Peyer's patch (tissue), 4 donors: ENCODE measurements around the gene DOCK10. TPM values are rescaled to one million over a fixed set of nuclear protein-coding genes. Genes with fewer than 3 reads are reported as not detected.

ENCODE experiments used
- DNase-seq, 3 donors: peaks; one replicate each; pipeline ENCODE4 v3.0.0-alpha.2; 2017 to 2019
- H3K27ac ChIP-seq, 4 donors: fragments of 200-600 bp; sonication (generic); one replicate each; pipeline ENCODE4 v1.5.1; 2016 to 2019
- H3K27me3 ChIP-seq, 2 donors: fragments of 200-600 bp; sonication (generic); one replicate each; pipeline ENCODE4 v1.5.1; 2019
- H3K36me3 ChIP-seq, 3 donors: fragments of 200-600 bp; sonication (generic); one replicate each; pipeline ENCODE4 v1.5.1; 2016 to 2019
- H3K4me1 ChIP-seq, 4 donors: fragments of 200-600 bp; sonication (generic); one replicate each; pipeline ENCODE4 v1.5.1; 2016 to 2019
- H3K4me3 ChIP-seq, 4 donors: fragments of 200-600 bp; sonication (generic); 1 replicate in 3 of 4; 2 replicates in 1 of 4; pipeline ENCODE4 v1.5.1; 2016 to 2019; ENCODE audit warnings: mild to moderate bottlenecking in 1 of 4
- H3K9me3 ChIP-seq, 4 donors: fragments of 200-600 bp; sonication (generic); one replicate each; pipeline ENCODE4 v1.5.1; 2016 to 2019; ENCODE audit warnings: mild to moderate bottlenecking in 1 of 4
- POLR2A ChIP-seq, 2 donors: fragments of 450-650 bp; IDR thresholded peaks; one replicate each; pipeline ENCODE4 v1.5.1; 2017; ENCODE audit warnings: antibody characterized with exemption in 2 of 2, mild to moderate bottlenecking in 2 of 2, moderate library complexity in 2 of 2
- total RNA-seq, 4 donors: library from RNA; depleted of rRNA; stranded (reverse); fragments of >200 nt; gene quantifications; one replicate each; pipeline ENCODE4 v1.1.0, GENCODE V29; 2016
- TF ChIP-seq, protein P1 (sequence below), 6 experiments: fragments of 450-650 bp in 4 of 6; fragments of 200-600 bp in 2 of 6; sonication (generic) in 1 of 6; IDR thresholded peaks; one replicate each; pipeline ENCODE4 v1.5.1; 2017 to 2019; ENCODE audit warnings: antibody characterized with exemption in 6 of 6, mild to moderate bottlenecking in 3 of 6, moderate library complexity in 1 of 6

DOCK10 gene
- total RNA-seq, 4 donors from 2014 or later: 14.6 to 97.4 (median 23.5) TPM

DNA sequence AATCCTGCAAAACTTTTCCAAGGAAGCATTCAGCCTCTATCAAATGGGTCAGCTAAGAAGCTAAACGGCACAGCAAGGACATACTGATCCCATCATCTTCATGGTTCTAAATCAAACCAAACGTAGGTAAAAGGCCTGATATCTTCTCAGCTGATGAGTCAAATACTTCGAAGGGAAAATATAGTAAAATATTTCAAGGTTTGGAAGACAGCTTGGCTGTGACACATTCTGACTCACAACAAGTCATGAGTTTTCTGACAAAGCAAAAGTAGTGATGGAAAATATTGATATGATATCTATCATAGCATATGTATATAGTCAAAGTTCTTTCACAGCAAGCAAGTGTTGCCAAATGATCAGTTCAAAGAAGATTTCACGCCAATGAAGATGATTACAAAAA, 31.5 kb downstream of the DOCK10 start:
- TF ChIP-seq POLR2A (IDR thresholded peaks at IDR 0.05): no peak
- TF ChIP-seq, protein P1, sequence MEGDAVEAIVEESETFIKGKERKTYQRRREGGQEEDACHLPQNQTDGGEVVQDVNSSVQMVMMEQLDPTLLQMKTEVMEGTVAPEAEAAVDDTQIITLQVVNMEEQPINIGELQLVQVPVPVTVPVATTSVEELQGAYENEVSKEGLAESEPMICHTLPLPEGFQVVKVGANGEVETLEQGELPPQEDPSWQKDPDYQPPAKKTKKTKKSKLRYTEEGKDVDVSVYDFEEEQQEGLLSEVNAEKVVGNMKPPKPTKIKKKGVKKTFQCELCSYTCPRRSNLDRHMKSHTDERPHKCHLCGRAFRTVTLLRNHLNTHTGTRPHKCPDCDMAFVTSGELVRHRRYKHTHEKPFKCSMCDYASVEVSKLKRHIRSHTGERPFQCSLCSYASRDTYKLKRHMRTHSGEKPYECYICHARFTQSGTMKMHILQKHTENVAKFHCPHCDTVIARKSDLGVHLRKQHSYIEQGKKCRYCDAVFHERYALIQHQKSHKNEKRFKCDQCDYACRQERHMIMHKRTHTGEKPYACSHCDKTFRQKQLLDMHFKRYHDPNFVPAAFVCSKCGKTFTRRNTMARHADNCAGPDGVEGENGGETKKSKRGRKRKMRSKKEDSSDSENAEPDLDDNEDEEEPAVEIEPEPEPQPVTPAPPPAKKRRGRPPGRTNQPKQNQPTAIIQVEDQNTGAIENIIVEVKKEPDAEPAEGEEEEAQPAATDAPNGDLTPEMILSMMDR (IDR thresholded peaks at IDR 0.05): no peak
- no peaks in the 10 kb centered on the region for H3K4me1 ChIP-seq

GRCh38 chr2:225009768-225010167, 32.5 kb downstream of the DOCK10 start:
- Histone ChIP-seq H3K4me1 (no peaks in the 10 kb centered on the region), H3K27ac (no peak overlapping the region), H3K27me3 (no peaks in the 10 kb centered on the region), H3K4me3 (no peak overlapping the region), H3K9me3 (no peaks in the 10 kb centered on the region), H3K36me3 (no peaks in the 10 kb centered on the region)
- no peak for TF ChIP-seq POLR2A (IDR thresholded peaks at IDR 0.05)
- TF ChIP-seq, protein P1 (IDR thresholded peaks at IDR 0.05): no peak
- no peak for DNase-seq

More for the DNA sequence above, 31.5 kb downstream of the DOCK10 start:
- DNase-seq: no peak
- no peaks in the 10 kb centered on the region for H3K36me3 ChIP-seq
- no peaks in the 10 kb centered on the region for H3K9me3 ChIP-seq
- H3K27ac ChIP-seq: no peak overlapping the region
- H3K27me3 ChIP-seq: no peaks in the 10 kb centered on the region
- no peak overlapping the region for H3K4me3 ChIP-seq

DNA sequence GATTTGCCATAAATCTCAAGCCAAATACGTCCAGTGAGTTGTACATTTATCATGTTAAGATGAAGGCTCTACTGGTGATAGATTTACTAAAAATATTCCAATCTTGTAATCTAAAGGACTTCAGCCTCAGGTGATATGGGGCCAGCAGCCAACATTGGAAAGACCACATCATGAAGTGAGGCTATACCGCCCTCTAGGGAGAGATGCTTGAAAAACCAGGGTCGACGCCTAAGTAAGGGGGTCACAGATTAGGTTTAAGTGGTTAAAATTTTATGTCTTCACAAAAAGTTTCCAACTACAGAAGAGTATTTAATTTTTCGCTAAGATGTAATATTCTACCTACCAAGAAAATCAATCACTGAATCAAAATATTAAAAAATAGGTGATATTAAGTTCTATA, 33.3 kb downstream of the DOCK10 start:
- TF ChIP-seq, protein P1 (IDR thresholded peaks at IDR 0.05): peak in 5 of 6 experiments; percentile 9 to 36 (median 28)
- TF ChIP-seq POLR2A (IDR thresholded peaks at IDR 0.05): no peak
- no peak for DNase-seq

DNA sequence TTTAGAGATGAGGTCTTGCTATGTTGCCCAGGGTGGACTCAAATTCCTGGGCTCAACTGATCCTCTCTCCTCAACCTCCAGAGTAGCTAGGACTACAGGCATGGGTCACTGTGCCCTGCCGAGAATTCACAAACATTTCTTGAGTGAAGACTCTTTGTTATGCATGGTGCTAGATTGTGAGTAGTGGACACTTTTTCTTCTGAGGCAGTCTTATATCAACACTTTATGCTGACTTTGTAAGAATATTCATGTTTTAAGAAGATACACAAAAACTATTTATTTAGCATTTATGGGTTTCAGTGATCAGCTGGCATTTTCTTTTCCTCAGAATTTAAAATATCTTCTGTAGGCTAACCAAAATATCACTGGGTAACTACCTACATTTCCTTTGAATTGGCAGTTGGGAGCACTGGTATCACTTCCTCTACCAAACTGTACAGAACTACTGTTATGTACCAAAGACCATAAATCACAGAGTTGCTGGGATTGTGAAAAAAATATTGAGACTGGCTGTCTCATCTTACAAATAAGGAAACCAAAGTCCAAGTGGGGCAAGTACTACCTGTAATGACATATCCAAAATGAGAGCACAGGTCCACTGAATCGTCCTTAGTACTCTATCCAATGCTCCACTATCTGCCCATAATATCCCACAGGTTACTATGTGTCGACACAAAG, 34.0 kb downstream of the DOCK10 start:
- no peak overlapping the region for H3K27ac ChIP-seq
- no peaks in the 10 kb centered on the region for H3K9me3 ChIP-seq
- H3K36me3 ChIP-seq: no peaks in the 10 kb centered on the region
- no peaks in the 10 kb centered on the region for H3K4me1 ChIP-seq
- DNase-seq: no peak
- TF ChIP-seq, protein P1 (IDR thresholded peaks at IDR 0.05): no peak
- TF ChIP-seq POLR2A (IDR thresholded peaks at IDR 0.05): no peak
- no peak overlapping the region for H3K4me3 ChIP-seq
- H3K27me3 ChIP-seq: no peaks in the 10 kb centered on the region

More for the DNA sequence above, 33.3 kb downstream of the DOCK10 start:
- Histone ChIP-seq H3K4me1 (no peaks in the 10 kb centered on the region), H3K36me3 (no peaks in the 10 kb centered on the region), H3K4me3 (no peak overlapping the region), H3K27me3 (no peaks in the 10 kb centered on the region), H3K9me3 (no peaks in the 10 kb centered on the region), H3K27ac (no peak overlapping the region)

- no peak for TF ChIP-seq POLR2A (IDR thresholded peaks at IDR 0.05)
- TF ChIP-seq, protein P1 (IDR thresholded peaks at IDR 0.05): no peak
These were observed 35.5 kb downstream of the DOCK10 start for GRCh38 chr2:225006730-225007129.

More at GRCh38 chr2:225006730-225007129, 35.5 kb downstream of the DOCK10 start:
- no peak overlapping the region for H3K4me3 ChIP-seq
- peaks cover 0 to 2% (median 0%) of the 10 kb centered on the region in 4 donors for H3K4me1 ChIP-seq
- H3K9me3 ChIP-seq: no peaks in the 10 kb centered on the region
- DNase-seq: no peak
- no peaks in the 10 kb centered on the region for H3K36me3 ChIP-seq
- no peaks in the 10 kb centered on the region for H3K27me3 ChIP-seq
- H3K27ac ChIP-seq: no peak overlapping the region
